HG02852 (cell line): Measurements from ENCODE around the gene NDST1.

ENCODE experiments used
- ATAC-seq: cut with Tn5 transposase; IDR thresholded peaks from one replicate; pipeline ENCODE4 v1.9.1; 2021; ENCODE audit warnings: mild to moderate bottlenecking, moderate library complexity; ENCODE audit not compliant: unreplicated experiment

Gene NDST1

DNA sequence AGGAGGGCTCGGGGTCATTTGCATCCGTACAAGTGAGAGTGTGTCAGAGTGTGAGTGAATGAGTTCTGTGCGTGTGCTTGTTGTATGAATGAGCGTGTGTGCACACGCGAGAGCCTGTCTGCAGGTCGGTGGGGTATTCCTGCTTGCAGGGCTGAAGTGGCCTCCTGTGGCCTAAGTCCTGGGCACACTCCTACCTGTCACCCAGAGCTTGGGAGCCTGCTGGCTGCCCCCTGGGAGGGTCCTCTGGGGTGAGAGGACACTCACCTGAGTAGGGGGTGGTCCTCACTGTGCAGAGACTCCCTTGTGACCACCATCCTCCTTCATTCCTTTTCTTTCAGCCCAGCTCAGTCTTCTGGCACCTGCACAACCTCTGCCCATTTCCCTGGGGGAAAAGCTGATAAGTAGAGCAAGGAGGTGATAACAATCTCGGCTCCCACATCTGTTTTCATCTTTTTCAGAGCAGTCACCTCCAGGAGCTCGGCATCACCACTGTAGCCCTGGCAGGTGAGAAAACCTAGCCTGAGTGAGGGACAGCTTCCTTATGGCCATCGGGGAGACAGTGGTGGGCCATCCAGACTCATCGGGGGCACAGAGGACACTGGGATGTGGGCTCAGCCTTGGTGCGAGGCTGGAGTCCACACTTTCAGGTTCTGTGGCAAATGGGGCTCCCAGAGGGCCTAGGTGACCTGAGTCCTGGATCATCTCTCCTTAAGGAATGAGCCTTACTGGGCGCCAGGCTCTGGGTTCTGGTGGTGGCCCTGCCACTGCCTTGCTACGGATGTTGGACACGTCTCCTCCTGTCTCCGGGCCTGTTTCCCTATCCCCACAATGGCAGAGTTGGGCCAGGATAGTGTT, 93.8 kb downstream of the NDST1 start:
- no peak for ATAC-seq

- ATAC-seq, result no peak
These were observed 95.1 kb downstream of the NDST1 start for GRCh38 chr5:150603052-150603451.

GRCh38 chr5:150603491-150603890, 95.6 kb downstream of the NDST1 start:
- no peak for ATAC-seq

GRCh38 chr5:150604010-150604409, 96.1 kb downstream of the NDST1 start:
- ATAC-seq, result no peak

GRCh38 chr5:150604894-150605440, 97.0 kb downstream of the NDST1 start:
- ATAC-seq, result no peak

- ATAC-seq, result no peak
These were observed 97.6 kb downstream of the NDST1 start for GRCh38 chr5:150605546-150605945.

- ATAC-seq, result no peak
These were observed 98.5 kb downstream of the NDST1 start for GRCh38 chr5:150606476-150606875.

DNA sequence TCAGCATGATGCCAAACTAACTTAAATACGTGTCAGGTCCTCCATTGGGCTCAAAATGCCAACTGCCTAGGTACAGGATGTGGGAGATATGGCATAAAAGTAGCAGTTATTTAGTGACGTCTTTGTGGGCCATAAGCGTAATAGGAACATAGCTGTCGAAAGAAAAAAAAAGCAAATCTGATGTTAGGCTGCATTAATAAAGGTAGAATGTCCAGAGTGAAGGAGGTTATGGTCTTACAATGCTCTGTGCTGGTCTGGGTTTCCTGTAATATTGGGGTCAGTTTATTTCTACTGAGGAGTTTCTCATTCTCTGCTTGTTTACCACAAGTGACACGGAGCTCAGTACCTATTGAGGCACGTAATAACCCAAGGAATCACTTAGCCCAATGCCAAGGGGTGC, 99.2 kb downstream of the NDST1 start:
- ATAC-seq, result no peak
